HG02973 (cell line): ENCODE data around the gene ECPAS.
"Not testable (repeated sequence)": the region's sequence is repeated elsewhere in the genome, so short reads cannot be mapped to it uniquely, and the experiment has no call there.

Experiments used
- ATAC-seq: cut with Tn5 transposase; IDR thresholded peaks from one replicate; pipeline ENCODE4 v1.9.1; 2021; ENCODE audit warnings: moderate library complexity; ENCODE audit not compliant: unreplicated experiment

The ECPAS gene

GRCh38 chr9:111483858-111484571 is at the start of gene ECPAS:
TSS of gene ECPAS (minus strand) at chr9:111484383. CDS start at chr9:111472918, 11,465 bp downstream.
- ATAC-seq = peak; percentile 55

GRCh38 chr9:111533099-111533790 is 49.1 kb upstream of the ECPAS start:
- ATAC-seq = no peak

- no peak for ATAC-seq
Observed at GRCh38 chr9:111531716-111532115, 47.5 kb upstream of the ECPAS start.

- ATAC-seq = no peak
Observed at GRCh38 chr9:111529787-111530186, 45.6 kb upstream of the ECPAS start.

GRCh38 chr9:111527347-111527746 is 43.2 kb upstream of the ECPAS start:
- ATAC-seq = no peak

- no peak for ATAC-seq
Observed at GRCh38 chr9:111525056-111525977, 41.1 kb upstream of the ECPAS start, which contains the start of gene ZNF483. TSS of gene ZNF483 (plus strand) at chr9:111525179. CDS start at chr9:111527396, 2,217 bp downstream.

GRCh38 chr9:111524731-111525055 is 40.5 kb upstream of the ECPAS start:
- ATAC-seq = no peak

- ATAC-seq = no peak
Observed at GRCh38 chr9:111516061-111516465, 31.9 kb upstream of the ECPAS start.

- ATAC-seq = no peak
Observed at GRCh38 chr9:111514967-111515366, 30.8 kb upstream of the ECPAS start.

- ATAC-seq = not testable (repeated sequence)
Observed at GRCh38 chr9:111511581-111511980, 27.4 kb upstream of the ECPAS start.

- ATAC-seq = no peak
Observed at GRCh38 chr9:111502506-111502905, 18.3 kb upstream of the ECPAS start.

- ATAC-seq = no peak
Observed at GRCh38 chr9:111501648-111502047, 17.5 kb upstream of the ECPAS start.

- ATAC-seq = no peak
Observed at GRCh38 chr9:111501005-111501562, 16.9 kb upstream of the ECPAS start.

GRCh38 chr9:111497196-111497595 is 13.0 kb upstream of the ECPAS start:
- ATAC-seq = not testable (repeated sequence)

- ATAC-seq = no peak
Observed at GRCh38 chr9:111484572-111484894, 350 bp upstream of the ECPAS start.

GRCh38 chr9:111483439-111483857 is 735 bp downstream of the ECPAS start:
- peak; percentile 33 for ATAC-seq

- ATAC-seq = peak; percentile 57
Observed at GRCh38 chr9:111482694-111483438, 1.3 kb downstream of the ECPAS start.

- ATAC-seq = no peak
Observed at GRCh38 chr9:111481885-111482636, 2.1 kb downstream of the ECPAS start.

- no peak for ATAC-seq
Observed at GRCh38 chr9:111477677-111478076, 6.5 kb downstream of the ECPAS start.

GRCh38 chr9:111475195-111475594 is 9.0 kb downstream of the ECPAS start:
- no peak for ATAC-seq
